IMR-90 (cell line): ENCODE results near the gene NFASC. TPM values are rescaled to one million over a fixed set of nuclear protein-coding genes. Genes with fewer than 3 reads are reported as not detected.

Experiments used
- ATAC-seq: fragments of 200-7000 bp; cut with Tn5 transposase; 2 replicates; pipeline ENCODE4 v1.9.1; 2020; ENCODE audit warnings: low read depth, mild to moderate bottlenecking, moderate library complexity
- BruUV-seq: library from RNA; stranded (reverse); fragments of 400-500 nt; replicated peaks from 2 replicates; lab custom pipeline; 2021; lab: Mats Ljungman, UMichigan
- CTCF ChIA-PET: fragments of 300-600 bp; formaldehyde crosslinking; extraction: SDS; loops from one replicate; lab custom pipeline; 2021; ENCODE audit warnings: antibody characterized with exemption; lab: Yijun Ruan, JAX
- POLR2A ChIA-PET: fragments of 300-600 bp; sonication (Branson Sonifier 250); formaldehyde crosslinking; loops from one replicate; lab custom pipeline; 2022; ENCODE audit warnings: antibody characterized with exemption; ENCODE audit not compliant: unreplicated experiment; lab: Charles Lee
- DNase-seq: peaks from one replicate; pipeline ENCODE4 v3.0.0; 2013
- H2AFZ ChIP-seq: replicated peaks from 2 replicates; pipeline ENCODE3; 2013; ENCODE audit warnings: low read length, mild to moderate bottlenecking; ENCODE audit not compliant: poor library complexity
- H2AK5ac ChIP-seq: 2 replicates; pipeline ENCODE4 v1.6.1; 2013; ENCODE audit warnings: low read depth, low read length, inconsistent platforms
- H2AK9ac ChIP-seq: replicated peaks from 2 replicates; pipeline ENCODE3; 2013; ENCODE audit warnings: mild to moderate bottlenecking, low read depth, low read length, moderate library complexity; ENCODE audit not compliant: poor library complexity
- H2BK120ac ChIP-seq: 2 replicates; pipeline ENCODE4 v1.6.1; 2013; ENCODE audit warnings: low read depth, low read length, inconsistent platforms
- H2BK15ac ChIP-seq: 3 replicates; pipeline ENCODE4 v1.6.1; 2013; ENCODE audit warnings: low read depth, low read length, inconsistent platforms
- H2BK20ac ChIP-seq: 2 replicates; pipeline ENCODE4 v1.6.1; 2013; ENCODE audit warnings: low read depth, mild to moderate bottlenecking, inconsistent platforms, low read length, moderate library complexity
- H2BK5ac ChIP-seq: 2 replicates; pipeline ENCODE4 v1.6.1; 2013; ENCODE audit warnings: mild to moderate bottlenecking, low read depth, low read length, inconsistent platforms; ENCODE audit not compliant: poor library complexity, severe bottlenecking
- H3K14ac ChIP-seq: replicated peaks from 2 replicates; pipeline ENCODE4 v1.6.1; 2013; ENCODE audit warnings: low read depth, low read length, inconsistent platforms
- H3K18ac ChIP-seq: 2 replicates; pipeline ENCODE4 v1.6.1; 2013; ENCODE audit warnings: low read depth, low read length, control low read depth
- H3K23ac ChIP-seq: 2 replicates; pipeline ENCODE4 v1.6.1; 2013; ENCODE audit warnings: low read depth, low read length, inconsistent platforms
- H3K27ac ChIP-seq: 2 replicates; pipeline ENCODE4 v1.5.1; 2013; ENCODE audit warnings: mild to moderate bottlenecking, control low read depth, low read length; ENCODE audit not compliant: insufficient read depth
- H3K27me3 ChIP-seq: 2 replicates; pipeline ENCODE4 v1.6.1; 2013; ENCODE audit warnings: low read length; ENCODE audit not compliant: control insufficient read depth, insufficient read depth
- H3K36me3 ChIP-seq: 2 replicates; pipeline ENCODE4 v1.6.1; 2013; ENCODE audit warnings: low read length, mixed read lengths; ENCODE audit not compliant: control insufficient read depth, insufficient read depth
- H3K4ac ChIP-seq: 2 replicates; pipeline ENCODE4 v1.6.1; 2013; ENCODE audit warnings: low read depth, low read length, inconsistent platforms
- H3K4me1 ChIP-seq: 2 replicates; pipeline ENCODE4 v1.6.1; 2013; ENCODE audit warnings: low read length, mixed read lengths; ENCODE audit not compliant: control insufficient read depth, insufficient read depth
- H3K4me2 ChIP-seq: 2 replicates; pipeline ENCODE4 v1.6.1; 2013; ENCODE audit warnings: low read depth, mild to moderate bottlenecking, control low read depth, low read length, moderate library complexity
- H3K4me3 ChIP-seq: 2 replicates; pipeline ENCODE4 v1.5.1; 2013; ENCODE audit warnings: low read depth, mild to moderate bottlenecking, control low read depth, low read length, moderate library complexity; ENCODE audit not compliant: insufficient read depth
- H3K56ac ChIP-seq: 2 replicates; pipeline ENCODE4 v1.6.1; 2013; ENCODE audit warnings: low read length, inconsistent platforms; ENCODE audit not compliant: insufficient read depth; ENCODE audit errors: extremely low read depth
- H3K79me1 ChIP-seq, 2 experiments: 2 replicates each; pipeline ENCODE4 v1.6.1; 2013; ENCODE audit warnings: low read length in 2 of 2, inconsistent platforms in 1 of 2, low read depth in 1 of 2
- H3K9ac ChIP-seq: 2 replicates; pipeline ENCODE4 v1.6.1; 2013; ENCODE audit warnings: low read depth, low read length, control low read depth
- H3K9me1 ChIP-seq: 2 replicates; pipeline ENCODE4 v1.6.1; 2013; ENCODE audit warnings: low read length, inconsistent platforms; ENCODE audit not compliant: insufficient read depth
- H3K9me3 ChIP-seq: 2 replicates; pipeline ENCODE4 v1.6.1; 2013; ENCODE audit warnings: low read length; ENCODE audit not compliant: control insufficient read depth, insufficient read depth
- H4K20me1 ChIP-seq: 2 replicates; pipeline ENCODE4 v1.6.1; 2013; ENCODE audit warnings: low read length, inconsistent platforms; ENCODE audit not compliant: insufficient read depth
- H4K5ac ChIP-seq: 2 replicates; pipeline ENCODE4 v1.6.1; 2013; ENCODE audit warnings: mild to moderate bottlenecking, low read depth, low read length, control low read depth
- H4K8ac ChIP-seq, 2 experiments: 2 replicates each; pipeline ENCODE4 v1.6.1; 2013; ENCODE audit warnings: low read depth in 2 of 2, low read length in 2 of 2, control low read depth in 1 of 2, inconsistent platforms in 1 of 2
- H4K91ac ChIP-seq: 2 replicates; pipeline ENCODE4 v1.6.1; 2013; ENCODE audit warnings: low read depth, low read length, inconsistent platforms; ENCODE audit not compliant: insufficient read depth
- BHLHE40 ChIP-seq: fragments of 150-350 bp; IDR thresholded peaks from 2 replicates; pipeline ENCODE4 v1.6.1; 2016; ENCODE audit warnings: mild to moderate bottlenecking, low read depth, low read length
- CEBPB ChIP-seq: IDR thresholded peaks from 2 replicates; pipeline ENCODE4 v1.6.1; 2012; ENCODE audit warnings: low read depth, low read length, improper control_type of control experiment
- CHD1 ChIP-seq: IDR thresholded peaks from 2 replicates; pipeline ENCODE4 v1.6.1; 2012; ENCODE audit warnings: low read depth, low read length, improper control_type of control experiment
- FOS ChIP-seq: fragments of 150-350 bp; IDR thresholded peaks from 2 replicates; pipeline ENCODE4 v1.6.1; 2016; ENCODE audit warnings: low read depth, low read length
- MAFK ChIP-seq: IDR thresholded peaks from 2 replicates; pipeline ENCODE4 v1.6.1; 2012; ENCODE audit warnings: low read depth, low read length, improper control_type of control experiment
- MAZ ChIP-seq: IDR thresholded peaks from 2 replicates; pipeline ENCODE4 v1.6.1; 2012; ENCODE audit warnings: low read depth, mild to moderate bottlenecking, low read length, improper control_type of control experiment, moderate library complexity, borderline replicate concordance
- MXI1 ChIP-seq: IDR thresholded peaks from 2 replicates; pipeline ENCODE4 v1.6.1; 2012; ENCODE audit warnings: low read depth, mild to moderate bottlenecking, low read length, moderate library complexity, borderline replicate concordance
- NFE2L2 ChIP-seq: fragments of 150-350 bp; IDR thresholded peaks from 2 replicates; pipeline ENCODE4 v1.6.1; 2016; ENCODE audit warnings: low read depth, mild to moderate bottlenecking, low read length
- POLR2A ChIP-seq: IDR thresholded peaks from 2 replicates; pipeline ENCODE4 v1.6.1; 2012; ENCODE audit warnings: mild to moderate bottlenecking, low read depth, low read length
- RAD21 ChIP-seq: IDR thresholded peaks from 2 replicates; pipeline ENCODE4 v1.6.1; 2012; ENCODE audit warnings: low read length, improper control_type of control experiment
- RCOR1 ChIP-seq: IDR thresholded peaks from 2 replicates; pipeline ENCODE4 v1.6.1; 2012; ENCODE audit warnings: mild to moderate bottlenecking, low read length, improper control_type of control experiment; ENCODE audit not compliant: insufficient replicate concordance
- RFX5 ChIP-seq: IDR thresholded peaks from 2 replicates; pipeline ENCODE4 v1.8.0; 2012; ENCODE audit warnings: low read depth, mild to moderate bottlenecking, low read length, moderate library complexity
- SMC3 ChIP-seq: fragments of 150-350 bp; IDR thresholded peaks from 2 replicates; pipeline ENCODE4 v1.6.1; 2016; ENCODE audit warnings: low read depth, mild to moderate bottlenecking, antibody characterized with exemption, low read length, moderate library complexity
- WGBS, 2 experiments: methylation state at CpG; one replicate each; pipeline versions ENCODE4 v1.1.5 to v1.1.7; 2013; ENCODE audit warnings: missing lambda C conversion rate in 2 of 2; ENCODE audit not compliant: insufficient read length in 1 of 2; ENCODE audit errors: extremely low coverage in 2 of 2; 5-methylcytosine and 5-hydroxymethylcytosine counted together
- dilution Hi-C: fragments of 300-500 bp; cut with HindIII; formaldehyde crosslinking; loops from one replicate; pipeline ENCODE4 v1.14.3; 2018; ENCODE audit warnings: low sequenced_read_pairs; ENCODE audit not compliant: unreplicated experiment
- in situ Hi-C: fragments of 300-500 bp; cut with MboI; formaldehyde crosslinking; loops from 3 replicates; pipeline ENCODE4 v1.14.3; 2019; ENCODE audit warnings: low sequenced_read_pairs, inconsistent platforms, mixed read lengths
- intact Hi-C: fragments of 100-400 bp; cut with micrococcal nuclease; formaldehyde crosslinking; loops from 2 replicates; pipeline ENCODE4 v1.10.0; 2022
- polyA plus RNA-seq, 3 experiments: library from polyadenylated mRNA; depleted of rRNA; stranded (reverse); fragments of >200 nt; gene quantifications; 2 replicates each; pipeline ENCODE4 v1.2.3, GENCODE V29; 2012; ENCODE audit warnings: low replicate concordance in 1 of 3
- total RNA-seq: library from RNA; depleted of rRNA; stranded (reverse); fragments of >200 nt; gene quantifications from 2 replicates; pipeline ENCODE4 v1.2.3, GENCODE V29; 2012
- TF ChIP-seq, protein P1 (sequence below): conservative IDR thresholded peaks from 2 replicates; pipeline ENCODE4 v1.5.1; 2012; ENCODE audit warnings: mild to moderate bottlenecking, low read depth, low read length, improper control_type of control experiment
- TF ChIP-seq, protein P2 (sequence below): fragments of 150-350 bp; IDR thresholded peaks from 2 replicates; pipeline ENCODE4 v1.6.1; 2016; ENCODE audit warnings: low read depth, mild to moderate bottlenecking, low read length, moderate library complexity, borderline replicate concordance
- TF ChIP-seq, protein P3 (sequence below): fragments of 150-350 bp; IDR thresholded peaks from 2 replicates; pipeline ENCODE4 v1.6.1; 2017; ENCODE audit warnings: mild to moderate bottlenecking, antibody characterized with exemption, low read length, low read depth

Gene NFASC
- total and polyA plus RNA-seq, 2 of the 4 experiments (the other 2 are of a cell fraction), result 0.18 to 0.79 TPM

DNA sequence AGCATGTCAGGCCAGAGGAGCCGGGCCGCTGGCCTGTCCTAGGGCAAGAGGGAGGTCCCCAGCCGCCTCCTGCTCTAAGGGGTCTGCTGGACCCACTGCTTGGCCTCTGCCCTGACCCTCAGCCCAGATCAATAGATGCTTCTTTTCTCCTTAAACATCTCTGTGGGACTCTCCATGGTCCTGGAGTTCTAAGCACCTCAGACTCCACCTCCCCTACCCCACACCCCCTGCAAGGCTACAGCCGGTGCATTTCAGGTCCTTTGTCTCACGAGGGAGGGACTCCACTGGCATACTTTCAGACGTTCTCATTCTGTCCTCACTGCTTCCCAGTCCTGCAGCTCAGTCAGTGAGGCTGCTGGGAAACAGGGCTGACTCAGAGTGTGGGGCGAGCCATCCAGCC is 183.4 kb downstream of the NFASC start:
- no peaks in the 10 kb centered on the region for H3K36me3 ChIP-seq
- no peaks in the 10 kb centered on the region for H3K9me3 ChIP-seq
- H3K9me1 ChIP-seq, result no peaks in the 10 kb centered on the region
- no peak overlapping the region for H3K4me3 ChIP-seq
- H3K56ac ChIP-seq, result no peak overlapping the region
- no peak overlapping the region for H3K4me2 ChIP-seq
- DNase-seq, result no peak
- no peak overlapping the region for H2AFZ ChIP-seq
- no peak overlapping the region for H4K8ac ChIP-seq
- H2BK15ac ChIP-seq, result no peak overlapping the region
- BruUV-seq, result no TSS peak
- H4K20me1 ChIP-seq, result no peaks in the 10 kb centered on the region
- H3K23ac ChIP-seq, result no peak overlapping the region
- H3K4me1 ChIP-seq, result no peaks in the 10 kb centered on the region
- H4K5ac ChIP-seq, result no peak overlapping the region
- TF ChIP-seq RAD21, result no peak
- no peak for TF ChIP-seq RCOR1
- TF ChIP-seq NFE2L2, result no peak
- TF ChIP-seq, protein P1, sequence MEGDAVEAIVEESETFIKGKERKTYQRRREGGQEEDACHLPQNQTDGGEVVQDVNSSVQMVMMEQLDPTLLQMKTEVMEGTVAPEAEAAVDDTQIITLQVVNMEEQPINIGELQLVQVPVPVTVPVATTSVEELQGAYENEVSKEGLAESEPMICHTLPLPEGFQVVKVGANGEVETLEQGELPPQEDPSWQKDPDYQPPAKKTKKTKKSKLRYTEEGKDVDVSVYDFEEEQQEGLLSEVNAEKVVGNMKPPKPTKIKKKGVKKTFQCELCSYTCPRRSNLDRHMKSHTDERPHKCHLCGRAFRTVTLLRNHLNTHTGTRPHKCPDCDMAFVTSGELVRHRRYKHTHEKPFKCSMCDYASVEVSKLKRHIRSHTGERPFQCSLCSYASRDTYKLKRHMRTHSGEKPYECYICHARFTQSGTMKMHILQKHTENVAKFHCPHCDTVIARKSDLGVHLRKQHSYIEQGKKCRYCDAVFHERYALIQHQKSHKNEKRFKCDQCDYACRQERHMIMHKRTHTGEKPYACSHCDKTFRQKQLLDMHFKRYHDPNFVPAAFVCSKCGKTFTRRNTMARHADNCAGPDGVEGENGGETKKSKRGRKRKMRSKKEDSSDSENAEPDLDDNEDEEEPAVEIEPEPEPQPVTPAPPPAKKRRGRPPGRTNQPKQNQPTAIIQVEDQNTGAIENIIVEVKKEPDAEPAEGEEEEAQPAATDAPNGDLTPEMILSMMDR, result no peak
- no peak for TF ChIP-seq MXI1
- no peak for TF ChIP-seq MAFK
- TF ChIP-seq MAZ, result no peak
- TF ChIP-seq CHD1, result no peak
- no peak for TF ChIP-seq BHLHE40
- TF ChIP-seq FOS, result no peak
- no peak for TF ChIP-seq SMC3
- no peak for TF ChIP-seq CEBPB
- TF ChIP-seq, protein P2, sequence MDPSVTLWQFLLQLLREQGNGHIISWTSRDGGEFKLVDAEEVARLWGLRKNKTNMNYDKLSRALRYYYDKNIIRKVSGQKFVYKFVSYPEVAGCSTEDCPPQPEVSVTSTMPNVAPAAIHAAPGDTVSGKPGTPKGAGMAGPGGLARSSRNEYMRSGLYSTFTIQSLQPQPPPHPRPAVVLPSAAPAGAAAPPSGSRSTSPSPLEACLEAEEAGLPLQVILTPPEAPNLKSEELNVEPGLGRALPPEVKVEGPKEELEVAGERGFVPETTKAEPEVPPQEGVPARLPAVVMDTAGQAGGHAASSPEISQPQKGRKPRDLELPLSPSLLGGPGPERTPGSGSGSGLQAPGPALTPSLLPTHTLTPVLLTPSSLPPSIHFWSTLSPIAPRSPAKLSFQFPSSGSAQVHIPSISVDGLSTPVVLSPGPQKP, result no peak
- TF ChIP-seq POLR2A, result no peak
- TF ChIP-seq, protein P3, sequence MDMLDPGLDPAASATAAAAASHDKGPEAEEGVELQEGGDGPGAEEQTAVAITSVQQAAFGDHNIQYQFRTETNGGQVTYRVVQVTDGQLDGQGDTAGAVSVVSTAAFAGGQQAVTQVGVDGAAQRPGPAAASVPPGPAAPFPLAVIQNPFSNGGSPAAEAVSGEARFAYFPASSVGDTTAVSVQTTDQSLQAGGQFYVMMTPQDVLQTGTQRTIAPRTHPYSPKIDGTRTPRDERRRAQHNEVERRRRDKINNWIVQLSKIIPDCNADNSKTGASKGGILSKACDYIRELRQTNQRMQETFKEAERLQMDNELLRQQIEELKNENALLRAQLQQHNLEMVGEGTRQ, result no peak
- TF ChIP-seq RFX5, result no peak
- no peak overlapping the region for H3K18ac ChIP-seq
- H2AK5ac ChIP-seq, result no peak overlapping the region
- H3K27me3 ChIP-seq, result peaks cover 54% of the 10 kb centered on the region
- H3K4ac ChIP-seq, result no peak overlapping the region
- no peak overlapping the region for H2BK5ac ChIP-seq
- POLR2A ChIA-PET, result no interaction called here
- no peaks in the 10 kb centered on the region for H3K79me1 ChIP-seq
- in situ Hi-C loops (no loop called here), intact Hi-C loops (no loop called here), dilution Hi-C loops (no loop called here)
- WGBS, 2 experiments, result 63% methylated on average over 3 of the region's 7 CpGs; no CpG with 5 or more reads in 1 of the 2 experiments
- H3K27ac ChIP-seq, result no peak overlapping the region
- H2BK120ac ChIP-seq, result no peak overlapping the region
- CTCF ChIA-PET, result no interaction called here
- no peak overlapping the region for H3K9ac ChIP-seq
- no peak for ATAC-seq
- no peak overlapping the region for H4K91ac ChIP-seq
- no peak overlapping the region for H2AK9ac ChIP-seq
- H3K14ac ChIP-seq, result no peak overlapping the region
- H2BK20ac ChIP-seq, result no peak overlapping the region
